Keratinocyte (primary cell): ENCODE data around the gene OR8B8. TPM values are rescaled to one million over a fixed set of nuclear protein-coding genes. Genes with fewer than 3 reads are reported as not detected.

Source experiments
- DNase-seq: peaks from one replicate; pipeline ENCODE4 v3.0.0-alpha.2; 2011; ENCODE audit warnings: low read depth, missing footprints, low spot score
- FAIRE-seq: peaks from 2 replicates; lab custom pipeline; 2011; peaks lifted over from hg19 to GRCh38; lab: Jason Lieb, UNC
- H2AFZ ChIP-seq: 2 replicates; pipeline ENCODE4 v1.6.0; 2012; ENCODE audit warnings: low read length, control low read depth, inconsistent platforms; ENCODE audit not compliant: control insufficient read depth
- H3K27ac ChIP-seq: 2 replicates; pipeline ENCODE4 v1.5.1; 2011; ENCODE audit warnings: low read length; ENCODE audit not compliant: control insufficient read depth, insufficient read depth
- H3K27me3 ChIP-seq: 3 replicates; pipeline ENCODE4 v1.6.0; 2011; ENCODE audit warnings: low read length; ENCODE audit not compliant: control insufficient read depth, insufficient read depth; ENCODE audit errors: extremely low read depth
- H3K36me3 ChIP-seq, 2 experiments: 2 replicates in 1 of 2; 3 replicates in 1 of 2; pipeline ENCODE4 v1.5.1; 2011; ENCODE audit warnings: low read length in 2 of 2, mild to moderate bottlenecking in 1 of 2; ENCODE audit not compliant: control insufficient read depth in 2 of 2, insufficient read depth in 2 of 2; ENCODE audit errors: extremely low read depth in 1 of 2
- H3K4me1 ChIP-seq: 3 replicates; pipeline ENCODE4 v1.5.1; 2011; ENCODE audit warnings: low read length; ENCODE audit not compliant: control insufficient read depth, insufficient read depth; ENCODE audit errors: extremely low read depth
- H3K4me2 ChIP-seq: 3 replicates; pipeline ENCODE4 v1.6.0; 2011; ENCODE audit warnings: low read depth, low read length; ENCODE audit not compliant: control insufficient read depth, insufficient read depth; ENCODE audit errors: extremely low read depth
- H3K4me3 ChIP-seq, 3 experiments: fragments of 200-600 bp in 1 of 3; sonication (generic) in 1 of 3; 2 replicates in 2 of 3; 3 replicates in 1 of 3; pipeline ENCODE4 v1.5.1; 2011 to 2016; ENCODE audit warnings: low read length in 3 of 3, mild to moderate bottlenecking in 3 of 3, control low read depth in 2 of 3, inconsistent platforms in 1 of 3, low read depth in 1 of 3, mixed read lengths in 1 of 3, mixed run types in 1 of 3, moderate library complexity in 1 of 3; ENCODE audit not compliant: control insufficient read depth in 2 of 3, insufficient read depth in 2 of 3; ENCODE audit errors: extremely low read depth in 1 of 3
- H3K79me2 ChIP-seq: 2 replicates; pipeline ENCODE4 v1.6.0; 2012; ENCODE audit warnings: low read length; ENCODE audit not compliant: control insufficient read depth, insufficient read depth
- H3K9ac ChIP-seq: 3 replicates; pipeline ENCODE4 v1.6.0; 2011; ENCODE audit warnings: low read length; ENCODE audit not compliant: control insufficient read depth, insufficient read depth; ENCODE audit errors: extremely low read depth
- H3K9me1 ChIP-seq: 3 replicates; pipeline ENCODE4 v1.6.0; 2011; ENCODE audit warnings: low read length; ENCODE audit not compliant: control insufficient read depth, insufficient read depth; ENCODE audit errors: extremely low read depth
- H3K9me3 ChIP-seq: 2 replicates; pipeline ENCODE4 v1.5.1; 2012; ENCODE audit warnings: low read depth, low read length; ENCODE audit not compliant: control insufficient read depth
- H4K20me1 ChIP-seq: 3 replicates; pipeline ENCODE4 v1.6.0; 2011; ENCODE audit warnings: low read length; ENCODE audit not compliant: control insufficient read depth, insufficient read depth; ENCODE audit errors: extremely low read depth
- CTCF ChIP-seq, 3 experiments: IDR thresholded peaks in 1 of 3; conservative IDR thresholded peaks in 1 of 3; optimal IDR thresholded peaks in 1 of 3; 2 replicates in 2 of 3; 3 replicates in 1 of 3; pipeline versions ENCODE3 to v1.5.1; 2011; ENCODE audit warnings: low read length in 3 of 3, mild to moderate bottlenecking in 3 of 3, moderate library complexity in 2 of 3, control low read depth in 1 of 3, inconsistent platforms in 1 of 3; ENCODE audit not compliant: insufficient read depth in 2 of 3; ENCODE audit errors: extremely low read depth in 1 of 3
- EZH2 ChIP-seq: IDR thresholded peaks from one replicate; pipeline ENCODE4 v1.6.1; 2012; ENCODE audit warnings: inconsistent platforms, mild to moderate bottlenecking, low read length, moderate library complexity
- dilution Hi-C: fragments of 300-500 bp; cut with MboI; formaldehyde crosslinking; loops from one replicate; pipeline ENCODE4 v1.7.0; 2020; ENCODE audit warnings: low sequenced_read_pairs; ENCODE audit not compliant: extremely low pct_ligation_motif_present
- polyA plus RNA-seq, 5 experiments: library from polyadenylated mRNA; depleted of rRNA in 3 of 5; stranded (reverse) in 3 of 5; stranded (forward) in 1 of 5; unstranded in 1 of 5; fragments of >200 nt; gene quantifications; 1 replicate in 1 of 5; 2 replicates in 3 of 5; 3 replicates in 1 of 5; pipeline versions ENCODE4 v1.2.1 to v1.2.3, GENCODE V29; 2011 to 2012; ENCODE audit warnings: missing spikeins in 2 of 5, low read depth in 1 of 5, low replicate concordance in 1 of 5

The OR8B8 gene
- polyA plus RNA-seq, 1 donor (not counting 4 experiments of a cell fraction or from before 2014, with no cell fraction given): not detected

DNA sequence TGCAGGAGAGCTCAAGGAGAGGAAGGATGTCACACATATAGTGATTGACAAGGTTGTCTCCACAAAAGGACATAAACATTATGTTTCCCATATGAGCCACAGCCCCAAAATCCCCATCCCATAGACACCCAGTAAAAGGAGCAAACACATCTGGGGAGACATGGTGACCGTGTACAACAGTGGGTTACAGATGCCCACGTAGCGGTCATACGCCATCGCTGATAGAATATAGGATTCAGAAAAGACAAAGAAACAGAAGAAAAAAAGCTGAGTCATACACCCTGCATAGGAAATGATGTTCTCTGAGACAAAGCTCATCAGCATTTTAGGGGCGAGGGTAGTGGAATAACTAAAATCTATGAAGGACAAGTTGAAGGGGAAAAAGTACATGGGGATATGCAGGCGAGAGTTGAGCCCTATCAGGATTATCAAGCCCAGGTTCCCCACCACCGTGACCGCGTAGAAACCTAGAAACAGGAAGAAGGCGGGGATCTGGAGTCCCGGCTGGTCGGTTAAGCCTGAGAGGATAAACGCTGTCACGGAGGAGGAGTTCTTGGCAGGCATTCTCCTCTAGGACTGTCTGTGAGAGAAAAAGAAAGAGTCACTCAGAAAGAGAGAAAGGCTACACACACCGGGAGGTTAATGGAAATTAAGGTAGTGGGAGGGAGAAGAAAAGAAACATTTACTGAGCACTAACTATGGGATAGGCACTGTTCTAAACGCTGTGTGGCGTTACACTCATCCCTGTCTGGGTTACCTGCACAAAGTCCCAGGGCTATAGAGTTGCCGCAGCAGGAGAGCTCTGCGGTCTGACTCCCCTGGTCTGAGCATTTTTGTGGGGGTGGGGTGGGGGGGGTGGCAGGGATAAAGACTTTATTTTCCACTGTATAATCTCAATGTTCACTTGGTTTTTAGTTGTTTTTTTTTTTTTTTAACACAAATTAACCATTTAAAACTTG, 36.1 kb upstream of the OR8B8 start:
- TF ChIP-seq EZH2 (no peak), CTCF (optimal IDR thresholded peaks at IDR 0.05 in 1 of 3, IDR thresholded peaks at IDR 0.05 in 1 of 3, conservative IDR thresholded peaks at IDR 0.05 in 1 of 3; ENCODE audit: extremely low read depth in 1 of 3, insufficient read depth in 2 of 3, low read length in 3 of 3) (no peak)
- no peak for DNase-seq
- Histone ChIP-seq H2AFZ (peak overlapping the region; percentile 79), H3K36me3 (no peaks in the 10 kb centered on the region), H3K27me3 (no peaks in the 10 kb centered on the region), H3K9ac (peak overlapping the region; percentile 59), H3K27ac (peak overlapping the region; percentile 64), H3K4me2 (peak overlapping the region; percentile 58), H3K79me2 (no peaks in the 10 kb centered on the region), H3K4me1 (peaks cover 10% of the 10 kb centered on the region), H3K9me3 (no peaks in the 10 kb centered on the region), H3K4me3 (peak overlapping the region in 2 of 3 experiments; percentile 22 to 31), H4K20me1 (no peaks in the 10 kb centered on the region), H3K9me1 (no peaks in the 10 kb centered on the region)
- dilution Hi-C loops: no loop called here
- peak; percentile 55 for FAIRE-seq

- H3K9ac ChIP-seq: no peak overlapping the region
- no peaks in the 10 kb centered on the region for H3K27me3 ChIP-seq
- no peaks in the 10 kb centered on the region for H3K79me2 ChIP-seq
- no peak overlapping the region for H3K4me2 ChIP-seq
- H2AFZ ChIP-seq: no peak overlapping the region
- H3K9me1 ChIP-seq: no peaks in the 10 kb centered on the region
- DNase-seq (no peak), FAIRE-seq (no peak)
- dilution Hi-C loops: no loop called here
- H4K20me1 ChIP-seq: no peaks in the 10 kb centered on the region
- no peak overlapping the region for H3K4me3 ChIP-seq
- H3K4me1 ChIP-seq: peaks cover 10% of the 10 kb centered on the region
- H3K27ac ChIP-seq: no peak overlapping the region
- no peaks in the 10 kb centered on the region for H3K36me3 ChIP-seq
- no peaks in the 10 kb centered on the region for H3K9me3 ChIP-seq
- no peak for TF ChIP-seq EZH2
- no peak for TF ChIP-seq CTCF (optimal IDR thresholded peaks at IDR 0.05 in 1 of 3, IDR thresholded peaks at IDR 0.05 in 1 of 3, conservative IDR thresholded peaks at IDR 0.05 in 1 of 3; ENCODE audit: extremely low read depth in 1 of 3, insufficient read depth in 2 of 3, low read length in 3 of 3)
Measured at GRCh38 chr11:124479561-124479960, 34.1 kb upstream of the OR8B8 start.
